ENCODE measurements around the gene PTPRG.

DNA sequence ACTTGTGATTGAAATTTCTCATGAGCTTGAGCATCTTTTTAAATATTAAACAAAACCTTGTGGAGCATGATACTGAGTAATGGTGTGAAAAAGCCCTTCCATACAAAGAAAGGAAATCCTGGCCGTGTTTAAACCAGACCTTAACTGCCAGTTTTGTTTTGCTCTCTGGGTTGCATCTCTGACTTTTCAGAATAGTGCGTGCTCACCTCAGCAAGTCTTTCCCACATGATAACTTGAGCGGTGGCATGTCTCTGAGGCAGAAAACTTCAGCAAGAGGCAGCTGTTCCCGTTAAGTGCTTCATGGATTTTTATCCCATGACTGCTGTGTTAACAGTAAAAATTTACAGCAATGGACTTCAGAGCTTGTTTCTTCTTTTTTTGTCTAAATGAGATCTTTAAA lies 418.7 kb downstream of the PTPRG start:
- TF ChIP-seq POLR2A (IDR thresholded peaks at IDR 0.05; ENCODE audit: low read length) (no peak), GATA1 (IDR thresholded peaks at IDR 0.05; ENCODE audit: low read depth, low read length) (no peak)
